Activated effector memory CD4-positive, alpha-beta T cell treated with anti-CD3 and anti-CD28 coated beads, Interleukin-2, amount 50 U/mL, for 16 hours (primary cell): ENCODE measurements around the gene DDX41.
"Not testable (repeated sequence)": the region's sequence is repeated elsewhere in the genome, so short reads cannot be mapped to it uniquely, and the experiment has no call there.

Source experiments
- DNase-seq: peaks from one replicate; pipeline ENCODE4 v3.0.0-alpha.2; 2020

Gene DDX41

GRCh38 chr5:177537389-177538361 is 20.9 kb upstream of the DDX41 start:
- DNase-seq = peak; percentile 24

- no peak for DNase-seq
Observed at GRCh38 chr5:177536386-177536785, 19.6 kb upstream of the DDX41 start.

DNA sequence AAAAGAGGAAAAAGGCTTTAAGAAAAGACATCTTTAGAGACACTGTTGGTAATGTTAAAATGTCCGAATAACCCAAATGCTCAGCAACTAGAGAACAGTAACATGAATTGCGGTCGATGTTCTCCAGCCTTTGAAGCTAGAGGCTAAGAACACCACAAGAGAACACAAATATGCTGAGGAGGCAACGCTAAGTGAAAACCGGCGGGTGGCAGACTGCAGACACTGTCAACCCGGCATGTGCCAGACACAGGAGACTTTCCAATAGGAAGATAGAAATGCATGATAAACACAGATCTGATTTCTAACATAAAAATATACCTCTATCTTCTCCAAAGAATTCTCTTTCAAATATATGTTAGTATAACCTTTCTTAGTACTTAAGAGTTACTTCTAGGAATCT is 18.4 kb upstream of the DDX41 start:
- no peak for DNase-seq

DNA sequence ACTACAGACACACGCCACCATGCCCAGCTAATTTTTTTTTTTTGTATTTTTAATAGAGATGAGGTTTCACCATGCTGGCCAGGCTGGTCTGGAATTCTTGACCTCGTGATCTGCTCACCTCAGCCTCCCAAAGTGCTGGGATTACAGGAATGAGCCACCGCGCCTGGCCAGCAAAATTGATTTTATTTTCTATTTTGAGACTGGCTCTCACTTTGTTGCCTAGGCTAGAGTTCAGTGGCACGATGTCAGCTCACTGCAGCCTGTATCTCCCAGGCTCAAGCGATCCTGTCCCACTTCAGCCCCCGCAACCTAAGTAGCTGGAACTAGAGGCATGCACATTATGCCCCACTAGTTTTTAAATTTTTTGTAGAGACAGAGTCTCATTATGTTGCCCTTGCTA is 17.7 kb upstream of the DDX41 start:
- DNase-seq = not testable (repeated sequence)

GRCh38 chr5:177531209-177531940 is 14.6 kb upstream of the DDX41 start:
- DNase-seq = no peak

DNA sequence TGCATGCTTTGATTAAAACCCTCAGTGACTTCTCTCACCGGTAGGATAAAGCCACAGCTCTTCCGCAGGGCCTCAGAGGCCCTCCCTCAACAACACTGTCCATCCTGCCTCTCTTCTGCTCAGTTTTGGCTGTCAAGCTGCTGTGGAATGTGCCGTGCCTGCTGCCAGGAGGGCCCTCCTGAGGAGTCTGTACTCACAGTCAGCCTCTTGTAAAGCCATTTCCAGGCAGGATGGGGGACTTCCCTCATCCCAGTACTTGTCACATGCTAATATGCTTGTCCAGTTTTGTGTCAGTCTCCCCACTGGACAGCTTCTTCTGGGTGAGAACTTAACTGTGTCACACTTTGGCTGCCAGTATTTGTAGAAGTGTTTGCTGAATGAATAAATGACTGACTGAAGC is 13.9 kb upstream of the DDX41 start:
- DNase-seq = no peak

- DNase-seq = no peak
Observed at GRCh38 chr5:177529247-177530203, 12.8 kb upstream of the DDX41 start.

DNA sequence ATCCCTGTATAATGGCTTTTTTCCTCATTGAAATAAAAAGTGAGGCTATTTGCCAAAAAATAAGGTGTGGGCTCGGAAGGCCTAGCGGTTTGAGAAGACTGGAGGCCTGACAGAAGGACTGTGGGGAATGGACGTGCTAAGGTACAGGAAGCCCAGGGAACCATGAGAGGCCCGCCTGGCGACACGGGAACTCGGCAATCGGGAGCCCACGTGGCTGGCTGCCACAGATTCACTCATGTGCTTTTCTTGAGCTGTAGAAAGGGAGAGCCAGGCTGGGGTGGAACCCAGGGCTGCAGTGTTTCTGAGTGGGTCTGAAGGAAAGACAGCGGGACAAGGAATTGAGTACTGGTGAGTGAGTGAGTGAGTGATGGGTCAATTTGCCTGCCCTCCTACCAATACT is 11.9 kb upstream of the DDX41 start:
- no peak for DNase-seq

GRCh38 chr5:177527595-177527994 is 10.8 kb upstream of the DDX41 start:
- no peak for DNase-seq

GRCh38 chr5:177526791-177527190 is 10.0 kb upstream of the DDX41 start:
- DNase-seq = no peak

DNA sequence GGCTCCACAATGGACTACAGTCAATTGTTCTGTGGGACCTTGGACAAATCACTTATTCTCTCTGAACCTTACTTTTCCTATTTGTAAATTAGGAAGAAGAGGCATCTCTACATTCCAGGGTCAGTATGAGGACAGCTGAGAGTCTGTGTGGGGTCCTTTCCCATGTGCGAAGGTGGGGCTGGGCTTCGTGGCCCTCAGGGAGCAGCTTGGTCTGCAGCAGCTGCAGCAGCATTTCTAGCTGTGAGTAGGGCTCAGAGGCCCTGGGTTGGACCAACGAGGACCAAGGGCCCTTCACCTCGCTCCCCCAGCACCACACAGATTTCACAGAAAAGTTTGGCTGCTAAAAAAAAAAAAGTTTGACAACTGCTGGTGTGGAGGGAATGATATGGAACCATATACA is 9.4 kb upstream of the DDX41 start:
- DNase-seq = no peak

GRCh38 chr5:177524941-177525655 is 8.3 kb upstream of the DDX41 start:
- peak; percentile 37 for DNase-seq

DNA sequence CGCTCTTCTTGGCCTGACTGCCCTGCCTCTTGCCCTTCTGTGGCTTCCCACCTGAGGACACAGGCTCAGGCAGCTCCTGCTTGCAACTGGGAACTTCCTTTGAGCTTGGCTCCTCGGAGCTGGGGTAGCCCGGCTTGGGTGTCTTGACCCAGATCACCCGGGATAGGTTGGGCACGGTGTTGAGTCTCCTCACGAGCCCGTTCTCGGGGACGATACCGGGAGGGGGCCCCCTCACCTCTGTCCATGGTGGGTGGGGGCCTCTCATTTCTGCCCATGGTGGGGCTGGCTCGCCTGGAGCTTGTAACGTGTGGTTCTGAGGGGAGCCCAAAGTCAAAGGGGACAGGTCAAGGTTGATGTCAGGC is 7.8 kb upstream of the DDX41 start:
- no peak for DNase-seq

- no peak for DNase-seq
Observed at GRCh38 chr5:177523711-177524538, 7.2 kb upstream of the DDX41 start.

GRCh38 chr5:177520916-177521513 is 4.3 kb upstream of the DDX41 start:
- no peak for DNase-seq

DNA sequence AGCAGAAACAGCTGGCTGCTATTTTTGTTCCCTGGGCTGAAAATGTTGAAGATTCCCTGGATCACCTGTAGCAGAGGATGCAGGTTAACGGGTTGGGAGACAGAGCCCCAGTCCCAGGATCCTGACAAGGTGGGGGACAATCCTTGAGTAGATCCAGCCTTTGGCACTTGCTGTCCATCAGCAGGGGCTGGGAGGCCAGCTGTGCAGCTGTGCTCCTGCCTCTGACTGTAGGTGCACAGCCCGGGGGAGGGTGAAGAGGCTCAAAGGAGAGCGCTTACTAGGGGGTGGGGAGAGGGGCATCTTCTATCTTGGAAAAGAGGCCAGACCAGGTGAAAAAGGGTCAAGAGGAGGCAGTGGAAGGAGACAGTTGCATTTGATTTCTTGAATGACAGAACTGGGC is 3.5 kb upstream of the DDX41 start:
- DNase-seq = no peak

GRCh38 chr5:177519463-177520235 is 2.9 kb upstream of the DDX41 start:
- DNase-seq = no peak

GRCh38 chr5:177515580-177515979 is 1.2 kb downstream of the DDX41 start:
- DNase-seq = no peak

GRCh38 chr5:177514541-177514940 is 2.2 kb downstream of the DDX41 start:
- DNase-seq = no peak

DNA sequence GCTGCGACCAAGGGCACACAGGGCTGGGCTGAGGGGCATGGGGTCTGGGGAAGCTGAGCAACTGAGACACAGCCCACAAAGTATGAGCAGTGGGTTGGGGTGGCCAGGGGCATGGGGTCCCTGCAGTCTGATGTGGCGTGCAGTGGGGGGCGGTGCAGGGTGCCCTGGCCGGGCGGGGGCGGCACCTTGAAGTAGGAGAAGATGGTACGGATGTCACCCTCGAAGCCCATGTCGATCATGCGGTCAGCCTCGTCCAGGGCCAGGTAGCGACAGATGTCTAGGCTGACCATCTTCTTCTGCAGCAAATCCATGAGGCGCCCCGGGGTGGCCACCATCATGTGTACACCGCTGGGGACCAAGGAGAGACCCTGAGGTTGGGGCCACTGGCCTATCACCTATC is 3.3 kb downstream of the DDX41 start:
- no peak for DNase-seq
